GM19025 (cell line): ENCODE results near the gene CARNS1.

Source experiments
- ATAC-seq: cut with Tn5 transposase; IDR thresholded peaks from one replicate; pipeline ENCODE4 v1.9.1; 2021; ENCODE audit warnings: mild to moderate bottlenecking, low read depth, moderate library complexity; ENCODE audit not compliant: unreplicated experiment

Gene CARNS1

DNA sequence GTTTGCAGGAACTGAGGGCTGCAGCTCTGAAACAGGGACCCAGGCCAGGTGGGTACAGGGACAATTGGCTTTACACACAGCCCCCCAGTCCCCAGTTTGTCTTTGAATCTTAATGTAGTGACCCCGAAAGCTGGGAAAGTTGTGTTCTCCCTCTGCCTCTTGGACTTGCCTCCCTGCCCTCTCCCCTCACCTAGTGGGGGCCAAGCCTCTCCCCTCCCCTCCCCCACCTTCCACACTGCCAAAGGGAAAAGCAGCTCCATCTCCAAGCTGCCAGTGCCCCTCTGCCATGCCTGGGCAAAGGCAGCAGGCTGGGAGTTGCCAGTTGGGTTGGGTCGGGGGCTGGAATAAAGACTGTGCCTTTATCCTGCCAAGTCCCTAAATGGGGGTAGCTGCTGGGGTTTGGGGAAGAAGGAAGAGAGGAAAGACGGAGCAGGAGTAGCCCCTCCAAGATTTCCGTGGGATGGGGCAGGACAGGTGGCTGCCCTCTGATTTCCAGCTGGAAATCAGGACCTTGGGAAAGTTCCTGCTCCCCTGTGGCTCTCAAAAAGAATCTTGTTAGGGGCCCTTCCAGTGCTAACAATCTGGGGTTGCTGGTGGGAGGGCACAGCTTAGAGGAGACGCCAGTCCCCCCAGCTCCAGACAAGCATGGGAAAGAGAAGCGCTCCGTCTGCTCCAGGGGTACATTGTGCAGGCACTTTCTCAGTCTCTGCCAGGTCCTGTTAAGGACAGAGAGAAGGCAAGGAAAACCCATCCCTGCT lies 39.2 kb upstream of the CARNS1 start:
- no peak for ATAC-seq

DNA sequence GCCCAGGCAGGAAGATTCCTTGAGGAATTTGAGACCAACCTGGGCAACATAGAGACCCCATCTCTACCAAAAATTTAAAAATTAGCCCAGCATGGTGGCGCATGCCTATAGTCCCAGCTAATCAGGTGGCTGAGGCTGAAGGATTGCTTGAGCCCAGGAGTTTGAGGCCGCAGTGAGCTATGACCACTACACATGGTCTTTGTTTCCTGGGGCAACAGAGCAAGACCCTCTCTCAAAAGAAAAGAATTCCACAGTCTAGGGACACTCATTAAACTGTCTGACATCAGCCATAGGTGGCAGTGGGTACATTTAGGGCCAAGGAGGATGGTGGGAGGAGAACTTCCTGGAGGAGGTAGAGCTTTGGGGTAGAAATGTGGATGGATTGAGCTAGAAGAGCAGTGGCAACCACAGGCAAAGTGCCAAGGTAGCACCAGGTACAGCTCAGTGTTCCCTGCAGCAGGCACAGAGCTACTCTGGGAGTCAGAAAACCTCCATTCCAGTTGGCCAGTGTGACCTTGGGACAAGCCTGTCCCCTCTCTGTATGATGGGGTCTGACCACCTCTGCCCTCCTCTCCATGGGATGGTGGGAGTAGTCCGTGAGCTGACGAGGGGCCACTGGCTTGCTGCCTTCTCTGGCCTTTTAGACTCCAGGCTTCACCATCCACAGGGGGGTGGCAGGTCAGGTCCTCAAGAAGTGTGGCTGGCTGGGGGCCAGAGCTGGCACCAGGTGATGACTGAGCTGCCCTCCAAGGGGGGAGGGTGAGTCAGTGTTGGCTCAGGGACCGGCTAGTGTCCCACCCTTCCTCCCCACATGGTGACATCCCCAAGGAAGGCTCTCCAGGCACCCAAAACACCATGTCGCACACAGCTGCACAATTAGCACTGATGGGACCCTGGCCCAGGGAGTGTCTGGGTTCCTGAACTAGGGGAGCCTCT lies 38.3 kb upstream of the CARNS1 start:
- no peak for ATAC-seq

DNA sequence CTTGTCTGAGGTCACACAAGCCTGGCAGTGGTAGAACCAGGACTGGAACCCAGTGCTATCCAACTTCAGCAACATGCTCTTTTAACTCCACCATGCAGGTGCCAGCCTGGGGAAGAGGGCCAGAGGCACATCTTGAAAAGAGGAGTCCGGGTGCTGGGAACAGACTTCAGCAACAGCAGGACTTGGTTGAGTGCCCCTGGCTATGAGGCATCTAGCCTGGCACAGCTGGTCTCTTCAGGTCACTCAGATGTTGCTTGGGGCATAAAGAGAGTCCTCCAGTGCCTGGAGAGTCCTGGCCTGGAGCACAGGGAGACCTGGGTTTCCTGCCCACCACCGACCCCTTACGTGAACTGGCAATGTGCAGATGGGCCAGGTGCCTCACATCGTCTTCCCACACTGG lies 36.9 kb upstream of the CARNS1 start:
- ATAC-seq, result no peak

DNA sequence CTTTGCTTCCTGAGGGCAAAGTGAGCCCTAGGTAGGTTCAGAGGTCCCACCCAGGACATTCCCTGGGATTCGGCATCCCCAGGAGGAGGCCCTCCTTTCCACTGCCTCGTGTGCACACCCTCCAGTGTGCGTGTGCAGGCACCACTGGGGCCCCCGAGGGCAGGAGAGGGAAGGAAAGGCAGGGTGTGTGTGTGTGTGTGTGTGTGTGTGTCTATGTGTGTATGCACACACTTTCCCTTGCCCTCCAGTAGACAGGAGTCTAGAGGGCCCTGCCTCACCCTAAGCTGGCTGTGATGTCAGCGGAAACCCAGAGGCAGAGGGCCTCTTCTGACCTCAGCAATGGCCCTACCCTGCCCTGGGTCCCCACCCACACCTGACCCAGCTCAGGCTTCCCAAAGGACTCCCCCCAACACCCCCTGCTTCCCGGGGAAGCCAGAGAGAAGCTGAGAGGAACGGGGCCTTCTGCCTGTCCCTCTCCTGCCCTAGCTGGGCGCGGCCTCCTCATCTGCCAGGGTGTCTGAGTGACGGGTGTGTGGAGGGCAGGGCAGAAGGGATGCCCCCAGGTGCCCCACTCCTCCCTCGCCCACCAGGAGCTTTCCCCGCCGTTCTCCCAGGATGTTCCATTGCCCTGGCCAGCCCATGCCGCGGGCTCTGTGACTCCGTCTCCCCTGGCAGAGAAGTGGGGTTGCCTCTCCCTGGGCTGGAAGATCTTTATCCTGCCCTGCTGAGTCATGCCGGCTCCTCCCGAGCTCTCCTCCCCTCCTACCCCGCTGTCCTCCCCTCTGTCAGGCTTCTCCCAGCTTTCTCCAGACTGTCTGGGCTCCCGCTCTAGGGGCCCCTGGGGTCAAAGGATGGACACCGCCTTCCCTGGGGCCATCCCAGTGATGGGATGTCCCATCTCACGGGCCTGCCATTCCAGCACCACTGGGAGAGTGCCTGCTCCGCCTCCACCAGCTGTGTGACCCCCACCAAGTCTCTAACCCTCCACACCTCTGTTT lies 36.1 kb upstream of the CARNS1 start:
- ATAC-seq, result no peak

GRCh38 chr11:67381244-67381972 lies 34.1 kb upstream of the CARNS1 start:
- no peak for ATAC-seq

DNA sequence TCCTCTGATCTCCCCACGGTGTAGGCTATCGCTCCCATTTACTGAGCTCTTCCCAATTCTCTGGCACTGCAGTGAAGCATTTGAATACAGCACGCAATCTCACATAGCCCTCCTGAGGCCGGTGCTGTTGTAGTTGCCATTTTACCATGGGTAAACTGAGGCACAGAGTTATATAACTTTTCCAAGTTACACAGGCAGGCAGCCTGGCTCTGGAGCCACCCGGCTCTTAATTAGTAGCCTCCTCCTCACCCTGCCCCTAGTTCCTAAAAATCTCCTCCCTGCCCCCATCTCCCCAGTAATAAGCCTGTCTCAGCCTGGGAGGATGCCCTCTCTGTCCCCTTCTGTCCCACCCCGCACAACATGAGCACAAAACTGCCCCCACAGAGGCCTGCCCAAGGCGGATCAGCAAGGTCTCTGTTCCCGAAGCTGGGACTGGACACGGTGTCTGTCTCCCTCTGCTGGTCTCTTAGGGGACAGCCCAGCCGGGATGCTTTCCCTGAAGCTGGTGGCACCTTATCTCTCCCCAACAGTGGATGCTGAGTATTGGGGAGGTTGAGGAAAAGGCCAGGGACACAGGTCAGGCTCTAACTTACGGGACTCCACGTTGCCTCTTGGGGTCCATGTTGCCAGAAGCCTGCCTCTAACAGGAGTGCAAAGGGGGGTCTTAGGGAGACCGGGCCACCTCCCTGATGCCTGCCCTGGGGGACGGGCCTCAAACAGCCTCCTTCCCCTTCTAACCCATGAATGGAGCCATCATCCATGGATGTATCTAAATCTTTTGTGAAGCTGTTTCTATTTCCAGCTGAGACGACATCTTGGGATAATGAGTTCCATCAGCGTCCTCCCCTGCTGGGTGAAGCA lies 33.0 kb upstream of the CARNS1 start:
- ATAC-seq, result no peak

GRCh38 chr11:67384851-67385366 lies 30.6 kb upstream of the CARNS1 start:
- no peak for ATAC-seq

- no peak for ATAC-seq
Measured at GRCh38 chr11:67387069-67387468, 28.4 kb upstream of the CARNS1 start.

DNA sequence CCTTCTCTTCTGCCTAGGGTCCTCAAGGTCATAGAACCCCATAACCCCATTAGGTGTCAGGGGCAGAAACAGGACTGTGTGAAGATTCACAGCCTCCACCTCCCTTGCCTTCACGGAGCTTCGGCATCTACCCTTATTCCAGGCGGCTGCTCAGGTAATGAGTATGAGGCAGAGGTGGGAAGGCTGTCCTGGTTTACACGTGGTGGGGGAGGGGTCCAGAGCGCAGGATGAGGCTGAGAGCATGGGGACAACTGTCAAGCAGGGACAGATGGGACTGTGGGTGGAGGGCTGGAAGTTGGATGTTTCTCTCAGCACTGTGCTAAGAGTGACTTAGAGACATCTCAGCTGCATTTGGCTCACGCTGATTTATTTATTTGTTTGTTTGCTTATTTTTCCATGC lies 28.0 kb upstream of the CARNS1 start:
- no peak for ATAC-seq

DNA sequence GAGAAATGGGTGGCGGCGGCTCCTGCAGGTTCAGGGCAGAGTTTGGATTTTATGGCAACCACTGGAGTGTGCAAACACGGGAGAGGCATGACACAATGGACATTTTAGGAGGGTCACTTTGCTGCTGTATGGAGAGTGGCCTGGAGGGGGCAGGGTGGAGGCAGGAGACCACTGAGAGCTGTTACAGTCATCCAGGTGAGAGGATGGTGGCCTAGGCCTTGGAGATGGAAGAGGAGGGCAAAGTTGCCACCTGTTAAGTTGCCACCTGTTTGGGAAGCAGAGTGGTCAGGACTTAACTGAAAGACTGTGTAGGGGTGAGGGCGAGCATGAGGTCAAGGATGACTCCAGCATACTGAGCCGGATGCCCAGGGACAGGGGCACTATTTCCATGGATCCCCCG lies 26.0 kb upstream of the CARNS1 start:
- no peak for ATAC-seq

DNA sequence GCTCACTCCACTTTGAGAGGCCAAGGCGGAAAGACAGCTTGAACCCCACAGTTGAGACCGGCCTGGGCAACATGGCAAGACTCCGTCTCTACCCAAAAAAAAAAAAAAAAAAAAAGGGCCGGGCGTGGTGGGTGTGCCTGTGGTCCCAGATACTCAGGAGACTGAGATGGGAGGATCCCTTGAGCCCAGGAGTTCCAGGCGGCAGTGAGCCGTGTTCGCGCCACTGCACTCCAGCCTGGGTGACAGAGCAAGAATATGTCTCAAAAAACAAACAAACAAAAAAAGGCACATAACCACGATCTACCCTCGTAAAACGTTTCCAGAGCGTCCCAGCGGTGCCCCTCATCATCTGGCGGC lies 24.6 kb upstream of the CARNS1 start:
- no peak for ATAC-seq

GRCh38 chr11:67391304-67392182 lies 23.9 kb upstream of the CARNS1 start, which contains the start of gene RAD9A:
Gene RAD9A, plus strand, starts transcription at chr11:67391986. Its CDS starts 59 bp downstream, at chr11:67392045.
- peak; percentile 61 for ATAC-seq

- no peak for ATAC-seq
Measured at GRCh38 chr11:67392183-67392715, 23.2 kb upstream of the CARNS1 start.

DNA sequence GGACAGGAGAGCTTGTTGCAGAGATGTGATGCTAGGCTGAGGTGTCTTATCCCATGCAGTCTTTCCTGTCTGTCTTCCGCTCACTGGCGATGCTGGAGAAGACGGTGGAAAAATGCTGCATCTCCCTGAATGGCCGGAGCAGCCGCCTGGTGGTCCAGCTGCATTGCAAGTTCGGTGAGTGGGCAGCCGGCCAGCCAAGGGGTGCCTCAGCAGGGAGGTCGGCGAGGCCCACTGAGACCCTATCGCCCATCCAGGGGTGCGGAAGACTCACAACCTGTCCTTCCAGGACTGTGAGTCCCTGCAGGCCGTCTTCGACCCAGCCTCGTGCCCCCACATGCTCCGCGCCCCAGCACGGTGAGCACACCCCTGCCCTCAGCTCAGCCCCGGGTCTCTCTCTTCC lies 22.0 kb upstream of the CARNS1 start:
- ATAC-seq, result no peak

- no peak for ATAC-seq
Measured at GRCh38 chr11:67393990-67394389, 21.5 kb upstream of the CARNS1 start.

GRCh38 chr11:67395555-67396258 lies 19.8 kb upstream of the CARNS1 start:
- no peak for ATAC-seq

GRCh38 chr11:67396259-67396581 lies 19.3 kb upstream of the CARNS1 start:
- no peak for ATAC-seq
